GM19025 (cell line): Measurements from ENCODE around the gene ZNF296.

Source experiments
- ATAC-seq: cut with Tn5 transposase; IDR thresholded peaks from one replicate; pipeline ENCODE4 v1.9.1; 2021; ENCODE audit warnings: mild to moderate bottlenecking, low read depth, moderate library complexity; ENCODE audit not compliant: unreplicated experiment

Gene ZNF296

DNA sequence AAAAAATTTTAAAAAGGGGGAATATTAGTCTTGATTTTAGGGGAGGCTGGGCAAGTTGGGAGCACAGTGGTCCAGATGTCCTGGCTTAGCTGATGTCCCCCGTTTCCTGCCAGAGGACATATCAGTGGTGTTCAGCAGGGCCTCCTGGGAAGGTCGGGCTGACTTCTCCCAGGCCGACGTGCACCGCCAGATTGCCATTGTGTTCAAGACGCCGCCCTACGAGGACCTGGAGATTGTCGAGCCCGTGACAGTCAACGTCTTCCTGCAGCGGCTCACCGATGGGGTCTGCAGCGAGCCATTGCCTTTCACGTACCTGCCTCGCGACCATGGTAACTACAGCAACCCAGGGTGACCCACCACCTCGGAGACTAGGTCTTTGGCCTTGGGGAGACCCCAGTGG is 43.9 kb downstream of the ZNF296 start:
- no peak for ATAC-seq

DNA sequence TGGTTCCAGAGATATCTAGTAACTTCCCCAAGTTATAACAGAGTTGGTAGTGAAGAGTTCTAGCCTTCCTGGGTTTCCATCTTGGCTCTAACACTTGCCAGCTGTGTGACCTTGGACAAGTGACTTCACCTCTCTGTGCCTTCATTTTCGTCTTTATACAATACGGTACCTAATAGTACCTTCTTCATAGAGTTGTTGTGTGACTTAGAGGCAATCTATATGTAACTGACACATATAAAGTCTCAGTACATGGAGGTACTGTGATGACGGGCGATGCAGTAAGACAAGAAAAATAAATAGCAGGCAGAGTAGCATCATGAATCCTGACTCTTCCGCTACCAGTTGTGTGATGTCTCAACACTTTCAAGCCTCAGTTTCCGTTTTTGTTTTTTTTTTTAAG is 45.5 kb downstream of the ZNF296 start:
- ATAC-seq = no peak

DNA sequence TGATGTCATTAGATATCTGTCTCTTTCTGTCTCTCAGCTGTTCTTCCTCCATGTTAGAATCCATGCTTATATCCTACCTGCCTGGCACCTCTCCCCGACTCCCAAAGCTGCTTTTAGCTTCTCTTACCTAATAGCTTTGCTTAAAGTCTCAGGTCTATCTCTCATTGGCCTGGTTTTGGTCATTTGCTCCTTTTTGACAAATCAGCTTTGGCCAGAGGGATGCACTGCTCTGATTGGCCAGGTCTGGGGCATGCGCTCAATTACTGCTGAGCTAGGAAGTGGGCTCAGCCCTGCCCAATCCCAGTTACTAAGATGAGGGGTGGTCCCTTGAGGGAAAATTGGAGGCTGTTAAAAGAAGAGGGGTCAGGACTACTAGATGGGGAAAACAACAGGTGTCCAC is 48.9 kb downstream of the ZNF296 start:
- no peak for ATAC-seq

DNA sequence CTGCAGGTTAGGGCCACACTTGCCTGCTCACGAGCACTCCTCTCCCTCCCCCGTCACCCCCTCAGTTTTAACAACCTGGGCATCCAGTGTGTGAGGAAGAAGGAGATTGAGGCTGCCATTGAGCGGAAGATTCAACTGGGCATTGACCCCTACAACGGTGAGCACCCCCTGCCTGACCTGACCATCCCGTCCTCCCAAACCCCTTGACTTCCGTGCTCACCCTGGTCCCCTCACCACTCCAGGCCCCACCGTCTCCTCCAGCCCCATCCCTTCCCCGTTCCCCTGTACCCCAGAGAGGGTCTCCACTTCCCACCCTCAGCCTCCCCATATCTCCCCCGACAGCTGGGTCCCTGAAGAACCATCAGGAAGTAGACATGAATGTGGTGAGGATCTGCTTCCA is 51.0 kb downstream of the ZNF296 start:
- ATAC-seq = no peak

DNA sequence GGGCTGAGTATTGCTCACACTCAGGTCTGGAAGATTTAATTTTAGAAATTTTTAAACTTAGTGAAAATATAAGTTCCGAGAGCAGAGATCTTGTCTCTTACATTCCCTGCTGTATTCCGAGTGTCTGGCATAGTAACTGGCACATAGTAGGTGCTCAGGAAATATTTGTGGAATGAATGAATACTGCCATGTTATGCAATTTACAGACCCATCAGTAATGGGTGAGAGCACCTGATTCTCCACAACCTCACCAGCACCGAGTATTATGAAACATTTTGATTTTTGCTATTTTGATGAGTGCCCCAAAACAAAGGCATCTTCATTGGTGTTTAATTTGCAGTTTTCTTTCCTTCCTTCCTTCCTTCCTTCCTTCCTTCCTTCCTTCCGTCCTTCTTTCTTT is 53.2 kb downstream of the ZNF296 start:
- no peak for ATAC-seq

DNA sequence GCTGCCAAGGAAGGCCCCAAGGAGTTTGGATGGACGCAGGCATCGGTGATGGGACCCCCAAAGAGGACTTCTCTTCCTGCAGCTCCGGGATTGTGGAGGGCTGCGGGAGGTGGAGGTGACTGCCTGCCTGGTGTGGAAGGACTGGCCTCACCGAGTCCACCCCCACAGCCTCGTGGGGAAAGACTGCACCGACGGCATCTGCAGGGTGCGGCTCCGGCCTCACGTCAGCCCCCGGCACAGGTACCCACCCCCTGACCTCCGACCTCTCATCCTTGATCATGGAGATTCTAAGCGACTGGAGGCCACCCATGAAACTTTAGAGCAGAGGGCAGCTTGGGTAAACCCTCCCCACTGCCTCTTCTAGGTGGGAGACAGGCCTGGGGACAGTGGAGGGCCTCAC is 54.3 kb downstream of the ZNF296 start:
- ATAC-seq = no peak
